CD4-positive, alpha-beta T cell treated with Interleukin-17A for 4 hours (primary cell): ENCODE results near the gene ST6GALNAC3.
"Not testable (repeated sequence)": the region's sequence is repeated elsewhere in the genome, so short reads cannot be mapped to it uniquely, and the experiment has no call there.

Experiments
- DNase-seq: peaks from one replicate; pipeline ENCODE4 v3.0.0-alpha.2; 2020; ENCODE audit warnings: mixed read lengths

The ST6GALNAC3 gene

DNA sequence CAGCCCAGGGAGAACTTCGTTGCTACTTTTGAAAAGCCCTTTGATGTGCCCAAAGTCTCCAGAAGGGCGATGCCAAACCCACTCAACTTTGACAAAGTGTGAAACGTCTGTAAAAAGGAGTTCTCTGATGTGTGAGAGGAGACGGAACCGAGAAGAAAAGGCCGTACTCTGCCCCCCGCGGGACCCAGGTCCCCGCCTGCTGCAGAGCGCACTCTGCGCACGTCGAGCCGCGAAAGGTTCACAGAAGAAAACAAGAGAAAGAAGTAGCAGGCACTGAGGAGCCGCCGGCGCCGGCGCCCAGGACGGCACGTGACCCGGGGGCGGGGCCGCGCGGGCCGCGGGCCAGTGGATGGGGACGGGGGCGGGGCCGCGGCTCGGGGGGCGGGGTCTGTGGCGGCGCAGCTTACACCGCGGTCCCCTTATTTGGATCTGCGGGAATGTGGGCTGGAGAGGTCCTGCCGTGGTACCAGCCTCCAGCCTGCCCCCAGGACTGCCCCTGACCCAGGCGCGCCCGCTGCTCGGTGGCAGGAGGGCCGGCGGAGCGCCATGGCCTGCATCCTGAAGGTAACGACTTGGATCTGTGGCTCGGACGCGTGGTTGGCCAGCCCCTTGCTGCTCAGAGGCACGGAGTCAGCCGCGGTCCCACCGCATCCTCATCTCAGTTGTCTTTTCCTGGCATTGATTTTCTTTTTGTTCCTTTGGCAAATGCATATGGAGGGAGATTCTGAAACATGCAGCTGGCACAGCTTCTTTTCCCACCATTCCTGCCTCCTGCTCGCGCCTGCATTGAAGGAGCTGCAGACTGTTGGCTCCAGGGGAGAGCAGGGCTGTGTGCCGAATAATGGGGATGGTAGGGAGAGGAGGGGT lies at the start of gene ST6GALNAC3:
TSS of gene ST6GALNAC3 (plus strand) at position 426 of the 867 bp plus-strand sequence.
- DNase-seq = peak; percentile 92

DNA sequence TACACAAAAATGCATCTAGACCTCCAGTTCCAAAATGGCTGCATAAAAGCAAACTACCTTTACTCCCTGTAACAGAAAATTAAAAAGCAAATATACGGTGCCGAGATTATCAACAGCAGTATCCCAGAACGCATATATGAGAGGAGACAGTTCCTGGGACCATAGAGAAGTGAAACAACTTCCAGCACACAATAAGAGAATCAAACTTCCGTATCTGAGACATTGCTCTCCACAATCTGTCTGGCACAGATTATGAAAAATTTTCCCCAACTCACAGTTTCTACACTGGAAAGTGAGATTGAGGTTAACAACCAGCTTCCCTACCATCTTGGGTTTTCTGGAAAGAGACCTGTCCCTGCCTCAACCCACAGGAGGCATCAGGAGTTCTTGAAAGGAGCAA lies 47.2 kb upstream of the ST6GALNAC3 start:
- DNase-seq = no peak

DNA sequence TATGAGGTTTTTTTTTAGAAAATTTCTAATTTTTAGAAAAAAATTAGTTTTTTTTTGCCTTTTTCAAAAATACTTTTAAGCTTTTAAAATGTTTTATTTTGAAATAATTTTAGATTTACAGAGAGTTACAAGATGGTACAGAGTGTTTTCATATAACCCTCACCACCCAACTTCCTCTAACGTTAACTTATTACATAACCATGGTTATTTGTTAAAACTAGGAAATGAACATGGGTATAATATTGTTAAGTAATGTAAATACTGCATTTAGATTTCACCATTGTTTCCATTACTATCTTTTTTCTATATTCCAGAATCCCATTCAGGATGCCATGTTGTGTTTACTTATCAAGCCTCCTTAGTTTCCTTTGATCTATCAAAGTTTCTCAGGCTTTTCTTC lies 45.2 kb upstream of the ST6GALNAC3 start:
- DNase-seq = no peak

DNA sequence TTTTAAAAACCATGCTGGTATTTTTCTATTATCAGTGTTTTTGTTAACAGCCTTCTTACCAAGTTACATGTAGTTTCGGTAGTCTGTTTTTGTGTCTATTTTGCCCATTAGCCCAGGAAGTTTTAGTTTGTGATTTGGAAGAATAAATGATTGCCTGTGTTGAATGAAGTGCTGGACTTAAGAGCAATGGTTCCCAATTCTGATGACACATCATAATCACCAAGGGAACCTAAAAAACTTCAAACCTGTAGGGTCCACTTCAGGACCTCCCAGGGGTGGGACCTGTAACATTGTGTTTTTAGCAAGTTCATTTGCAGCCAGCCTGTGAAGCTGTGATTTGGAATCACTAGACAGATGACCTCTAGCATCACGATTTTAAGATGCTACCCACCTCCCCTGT lies 43.0 kb upstream of the ST6GALNAC3 start:
- no peak for DNase-seq

DNA sequence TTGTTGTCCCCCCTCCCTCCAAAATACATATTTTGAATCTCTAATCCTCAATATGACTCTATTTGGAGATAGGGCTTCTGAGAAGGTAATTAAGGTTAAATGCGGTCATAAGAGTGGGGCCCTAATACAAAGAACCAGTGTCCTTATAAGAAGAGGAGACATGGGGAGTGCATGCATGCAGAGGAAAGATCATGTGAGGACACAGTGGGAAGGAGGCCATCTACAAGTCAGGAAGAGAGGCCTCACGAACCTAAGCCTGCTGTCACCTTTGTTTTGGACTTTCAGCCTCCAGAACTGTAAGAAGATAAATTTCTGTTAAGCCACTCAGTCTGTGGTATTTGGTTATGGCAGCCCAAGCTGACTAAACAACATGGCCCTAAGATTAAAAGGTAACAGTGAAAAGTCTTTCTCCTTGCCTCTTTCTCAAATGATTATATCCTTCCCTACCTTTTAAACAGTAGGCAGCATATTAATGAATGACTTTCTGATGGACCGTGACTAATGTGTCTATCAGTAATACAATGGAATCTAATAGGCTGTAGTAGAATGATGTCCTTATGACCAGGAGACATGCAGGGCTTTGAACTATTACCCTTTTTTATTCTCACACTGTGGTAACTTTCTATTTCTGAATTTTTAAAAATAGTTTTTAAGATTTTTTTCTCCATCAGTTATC lies 40.6 kb upstream of the ST6GALNAC3 start:
- DNase-seq = no peak

DNA sequence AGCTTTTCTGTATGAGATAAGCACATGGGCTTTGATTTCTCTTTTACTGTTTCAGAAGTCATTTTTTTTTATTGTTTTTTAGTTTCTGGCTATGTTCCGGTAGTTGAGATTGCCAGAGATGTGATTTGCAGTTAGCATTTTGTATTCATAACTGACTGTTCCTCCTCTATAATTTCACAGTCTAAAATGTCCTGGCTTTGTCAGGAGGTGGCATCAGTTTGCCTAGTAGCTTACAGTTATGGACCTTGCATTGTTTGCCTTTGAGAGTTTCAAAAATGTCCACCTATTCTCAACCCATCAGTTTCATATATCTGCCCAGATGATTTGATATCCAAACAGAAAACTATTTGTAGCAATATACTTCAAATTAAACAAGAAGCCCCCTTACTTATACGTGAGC lies 39.5 kb upstream of the ST6GALNAC3 start:
- DNase-seq = no peak

DNA sequence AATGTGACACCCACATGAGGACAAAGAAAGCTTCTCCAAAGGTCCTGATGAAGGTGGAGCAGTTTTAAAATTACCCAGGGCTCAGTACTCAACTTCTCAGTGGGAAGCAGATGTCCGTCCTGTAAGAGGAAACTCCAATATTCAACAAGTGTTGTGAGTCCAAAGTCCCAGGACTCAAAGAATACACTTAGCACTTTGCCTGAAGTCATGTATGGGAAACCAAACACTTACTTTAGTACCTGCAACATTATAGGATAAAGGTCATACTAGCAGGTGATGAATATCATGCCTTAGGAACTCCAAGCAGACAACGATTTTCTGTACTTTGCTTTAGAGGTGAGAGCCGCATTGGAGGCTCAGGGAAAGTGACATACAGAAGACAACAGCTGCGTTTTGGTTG lies 37.2 kb upstream of the ST6GALNAC3 start:
- DNase-seq = no peak

DNA sequence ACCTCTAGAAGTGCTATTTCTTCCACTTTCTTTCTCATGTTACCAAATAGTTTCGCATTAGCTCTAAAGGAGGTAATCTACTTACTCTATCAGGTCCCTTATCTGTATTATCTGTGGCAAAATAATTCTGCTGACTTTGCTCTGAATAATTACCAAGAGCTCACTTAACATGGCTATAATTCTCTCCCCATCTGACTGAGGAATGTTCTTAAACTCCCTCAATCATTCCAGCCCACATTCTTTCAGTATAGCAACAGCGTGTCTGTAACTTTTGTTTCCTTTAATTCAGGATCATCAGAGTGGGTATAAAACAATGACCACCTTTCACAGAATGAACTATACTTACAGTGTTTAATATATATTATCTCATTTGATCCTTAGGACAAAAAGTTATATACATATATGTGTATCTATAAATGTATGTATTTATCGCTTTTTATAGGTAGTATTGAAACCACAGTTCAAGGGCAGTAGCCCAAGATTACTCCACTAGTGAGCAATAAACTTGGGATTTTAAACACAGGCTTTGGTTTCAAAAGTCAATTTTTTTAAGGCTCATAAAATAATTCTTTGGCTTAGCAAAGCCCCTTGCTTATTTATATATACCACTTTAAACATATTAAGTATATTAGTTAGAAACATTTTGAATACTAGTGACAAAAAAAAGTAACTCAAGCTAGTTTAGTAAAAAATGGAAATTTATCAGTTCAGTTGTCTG lies 36.1 kb upstream of the ST6GALNAC3 start:
- DNase-seq = no peak

DNA sequence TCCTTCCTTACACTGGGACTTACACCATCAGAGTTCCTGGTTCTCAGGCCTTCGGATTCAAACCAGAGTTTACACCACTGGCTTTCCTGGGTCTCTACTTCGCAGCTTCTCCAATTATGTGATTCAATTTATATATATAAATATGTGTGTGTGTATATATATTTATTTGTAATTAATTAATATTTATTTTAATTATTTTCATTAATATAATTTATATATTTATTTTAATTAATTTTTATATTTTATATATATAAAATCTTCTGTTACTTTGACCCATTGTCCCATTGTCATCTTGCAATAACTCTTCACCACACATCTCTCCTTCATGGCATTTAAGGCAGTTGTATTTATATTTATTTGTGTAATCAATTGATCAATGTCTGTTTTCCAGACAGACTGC lies 28.4 kb upstream of the ST6GALNAC3 start:
- DNase-seq = no peak

DNA sequence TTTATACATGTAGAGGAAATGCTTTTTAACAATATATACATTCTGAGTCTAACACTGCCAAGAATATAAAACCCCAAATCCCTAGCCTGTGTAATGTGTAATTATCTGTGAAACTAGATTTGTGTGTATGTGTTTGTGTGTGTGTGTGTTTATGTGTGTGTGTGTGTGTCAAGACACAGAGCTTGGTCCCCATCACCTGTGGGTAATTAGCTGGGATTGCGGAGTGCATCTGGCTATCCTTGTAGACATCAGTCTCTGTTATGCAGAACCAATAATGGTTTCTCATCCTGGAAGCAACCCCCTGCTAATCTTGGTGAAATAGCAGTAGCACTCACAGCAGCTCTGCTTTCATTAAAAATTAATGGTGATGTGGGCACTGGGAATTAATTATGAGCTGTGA lies 26.3 kb upstream of the ST6GALNAC3 start:
- DNase-seq = no peak

DNA sequence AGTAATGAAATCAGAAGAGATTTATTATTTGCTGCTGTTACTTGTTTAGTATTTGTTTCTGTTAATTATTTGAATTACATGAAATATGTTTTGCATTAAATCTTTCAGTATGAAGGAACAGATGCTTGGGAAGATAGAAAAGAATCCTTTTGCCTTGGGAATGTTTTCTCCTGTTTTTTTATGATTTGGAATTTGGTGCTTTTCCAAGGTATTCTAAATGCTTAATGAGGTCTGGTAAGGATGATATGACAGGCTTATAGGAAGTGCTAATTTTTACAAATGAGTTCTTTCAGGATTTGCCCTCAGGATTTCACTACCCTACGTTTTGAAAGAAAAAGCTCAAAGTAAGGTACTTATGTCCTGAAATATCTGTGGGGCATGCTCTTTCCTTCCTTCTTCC lies 25.6 kb upstream of the ST6GALNAC3 start:
- no peak for DNase-seq

DNA sequence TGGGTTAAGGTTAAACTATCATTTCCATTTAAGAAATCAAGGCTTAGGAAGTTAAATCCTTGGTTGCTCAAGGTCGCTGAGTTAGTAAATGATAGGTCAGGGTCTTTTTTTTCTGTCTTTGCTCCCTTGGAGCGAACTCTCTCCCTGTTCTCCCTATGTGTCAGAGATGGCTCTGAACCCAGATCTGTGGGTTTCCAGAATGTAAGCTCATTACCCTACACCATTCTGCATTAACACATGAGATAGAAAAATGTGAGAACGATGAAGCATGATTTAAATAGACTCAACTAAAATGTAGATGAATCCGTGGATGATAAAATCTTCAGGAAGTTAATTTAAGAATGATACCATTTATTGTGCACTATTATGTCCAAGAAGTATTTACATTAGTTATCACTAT lies 25.0 kb upstream of the ST6GALNAC3 start:
- no peak for DNase-seq

DNA sequence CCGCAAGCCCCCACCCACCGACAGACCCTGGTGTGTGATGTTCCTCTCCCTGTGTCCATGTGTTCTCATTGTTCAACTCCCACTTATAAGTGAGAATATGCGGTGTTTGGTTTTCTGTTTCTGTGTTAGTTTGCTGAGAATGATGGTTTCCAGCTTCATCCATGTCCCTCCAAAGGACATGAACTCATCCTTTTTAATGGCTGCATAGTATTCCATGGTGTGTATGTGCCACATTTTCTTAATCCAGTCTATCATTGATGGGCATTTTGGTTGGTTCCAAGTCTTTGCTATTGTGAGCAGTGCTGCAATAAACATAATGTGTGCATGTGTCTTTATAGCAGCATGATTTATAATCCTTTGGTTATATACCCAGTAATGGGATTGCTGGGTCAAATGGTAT lies 24.5 kb upstream of the ST6GALNAC3 start:
- DNase-seq = not testable (repeated sequence)

DNA sequence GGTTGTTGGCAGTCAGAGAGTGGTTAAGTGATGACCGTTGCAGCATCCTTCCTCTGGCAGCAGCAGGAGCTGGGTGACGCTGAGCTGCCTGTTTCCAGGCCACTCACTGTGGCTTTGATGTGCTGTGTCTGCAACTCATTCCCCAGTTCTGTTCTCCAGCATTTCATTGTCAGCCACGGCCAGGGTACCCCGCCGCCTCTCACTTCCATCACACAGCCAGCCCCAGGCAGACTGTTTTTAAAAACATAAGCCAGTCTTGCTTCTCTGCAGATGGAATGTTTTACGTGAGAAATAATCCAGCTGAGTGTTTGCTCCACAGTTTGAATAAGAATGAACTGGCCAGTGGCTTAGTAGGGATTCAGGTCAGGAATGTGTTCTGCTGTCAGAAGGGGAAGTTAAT lies 21.5 kb upstream of the ST6GALNAC3 start:
- DNase-seq = no peak

DNA sequence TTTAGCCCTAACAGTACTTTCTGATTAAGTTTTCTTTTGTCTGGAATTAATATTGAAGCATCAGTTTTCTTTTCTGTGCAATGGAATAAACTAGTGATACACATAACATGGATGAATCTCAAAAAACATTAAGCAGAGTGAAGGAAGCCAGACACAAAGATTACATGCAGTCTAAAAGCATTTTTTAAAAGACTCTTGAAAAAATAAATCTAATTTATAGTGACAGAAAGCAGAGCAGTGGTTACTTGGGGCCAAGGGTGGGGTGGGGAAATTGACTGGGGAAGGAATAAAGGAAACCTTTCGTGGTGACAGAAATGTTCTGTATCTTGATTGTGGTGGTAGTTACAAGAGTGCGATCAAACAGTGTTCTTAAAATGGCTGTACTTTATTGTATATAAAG lies 20.2 kb upstream of the ST6GALNAC3 start:
- DNase-seq = no peak

DNA sequence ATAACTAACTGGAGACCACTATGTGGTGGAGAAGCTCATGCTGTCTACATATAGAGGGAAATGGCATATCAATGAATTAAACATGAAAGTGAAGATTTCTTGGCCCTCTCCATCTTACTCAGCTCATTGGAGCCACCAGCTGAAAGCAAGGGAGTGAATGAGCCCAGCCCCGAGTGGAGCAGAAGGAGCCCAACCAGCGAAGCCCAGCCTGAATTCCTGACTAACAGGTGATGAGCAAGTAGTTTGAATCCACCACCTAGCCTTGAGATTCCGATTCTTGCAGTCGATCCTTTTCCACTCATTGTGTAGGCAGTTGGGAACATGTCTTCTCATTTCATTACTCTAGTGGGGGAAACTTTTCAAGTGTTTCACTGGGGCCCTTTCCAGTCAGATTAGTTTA lies 18.6 kb upstream of the ST6GALNAC3 start:
- DNase-seq = no peak

DNA sequence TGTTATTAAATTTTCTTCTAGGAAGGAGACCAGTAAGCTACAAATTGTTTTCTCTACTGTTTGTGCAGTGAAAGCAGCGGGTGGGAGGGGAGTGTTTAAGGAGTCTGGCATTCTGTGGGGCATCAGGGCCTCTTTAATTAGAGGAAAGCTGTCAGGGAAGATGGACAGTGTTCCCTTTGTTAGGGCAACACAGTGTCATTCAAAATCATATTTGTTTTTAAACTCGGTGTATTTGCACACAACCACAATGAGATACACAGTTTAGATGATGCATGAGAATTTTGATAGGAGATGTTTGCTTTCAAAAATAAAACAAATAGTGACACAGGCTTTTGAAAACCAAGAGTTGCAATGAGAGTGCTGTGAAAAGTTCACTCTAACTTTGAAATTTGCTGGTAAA lies 15.1 kb upstream of the ST6GALNAC3 start:
- DNase-seq = no peak

DNA sequence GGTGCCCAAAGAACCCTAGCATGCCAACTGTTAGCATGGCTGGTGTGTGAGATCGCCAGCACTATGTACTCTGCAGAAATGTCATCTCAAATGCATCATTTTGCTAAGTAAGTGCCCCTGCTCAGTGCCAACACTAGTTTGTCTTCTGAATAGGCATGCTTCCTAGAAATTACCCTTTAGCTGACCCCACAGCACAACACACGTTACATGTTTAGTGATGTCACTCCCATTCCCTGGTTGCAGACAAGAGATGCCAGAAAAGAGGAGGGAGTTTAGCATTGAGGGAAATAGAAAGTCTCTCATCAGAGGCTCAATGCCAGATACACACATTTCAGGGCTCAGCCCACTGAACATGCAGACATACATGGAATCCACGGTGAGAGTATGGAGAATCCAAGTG lies 9.3 kb upstream of the ST6GALNAC3 start:
- DNase-seq = no peak

DNA sequence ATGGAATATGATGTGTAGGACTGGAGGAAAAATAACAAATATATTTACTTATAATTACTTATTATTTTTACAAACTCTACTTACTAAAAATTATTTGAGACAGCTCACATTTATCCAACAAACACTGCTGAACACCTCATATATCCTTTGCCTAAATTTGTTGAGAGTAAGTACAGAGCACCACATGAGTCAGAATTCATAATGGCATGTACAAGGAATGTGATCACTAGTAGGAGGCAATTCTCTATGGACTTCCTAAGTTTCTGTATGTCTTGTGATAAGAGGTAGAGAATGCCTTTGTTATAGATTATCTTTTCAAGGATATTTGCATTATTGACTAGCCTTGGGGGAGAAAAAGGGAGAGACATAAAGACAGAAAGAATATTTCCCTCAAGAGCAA lies 8.2 kb upstream of the ST6GALNAC3 start:
- DNase-seq = no peak

DNA sequence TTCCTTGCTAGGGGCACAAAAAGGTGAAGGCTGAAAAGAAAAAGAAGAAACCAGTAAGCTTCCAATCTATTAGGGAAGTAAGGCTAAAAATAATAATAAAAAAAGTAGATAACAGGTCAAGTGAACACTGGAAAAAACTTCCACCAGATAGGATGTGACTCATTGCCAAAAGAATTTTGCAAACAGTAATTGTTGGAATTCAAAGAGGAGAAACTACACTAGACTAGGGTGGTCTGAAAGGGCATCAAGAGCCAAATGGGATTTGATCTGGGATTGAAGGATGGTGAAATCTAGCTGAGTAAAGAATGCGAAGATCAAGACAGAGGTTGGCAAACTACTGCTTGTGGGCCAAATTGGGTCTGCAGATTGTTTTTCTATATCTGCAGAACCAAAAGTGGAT lies 6.0 kb upstream of the ST6GALNAC3 start:
- no peak for DNase-seq

DNA sequence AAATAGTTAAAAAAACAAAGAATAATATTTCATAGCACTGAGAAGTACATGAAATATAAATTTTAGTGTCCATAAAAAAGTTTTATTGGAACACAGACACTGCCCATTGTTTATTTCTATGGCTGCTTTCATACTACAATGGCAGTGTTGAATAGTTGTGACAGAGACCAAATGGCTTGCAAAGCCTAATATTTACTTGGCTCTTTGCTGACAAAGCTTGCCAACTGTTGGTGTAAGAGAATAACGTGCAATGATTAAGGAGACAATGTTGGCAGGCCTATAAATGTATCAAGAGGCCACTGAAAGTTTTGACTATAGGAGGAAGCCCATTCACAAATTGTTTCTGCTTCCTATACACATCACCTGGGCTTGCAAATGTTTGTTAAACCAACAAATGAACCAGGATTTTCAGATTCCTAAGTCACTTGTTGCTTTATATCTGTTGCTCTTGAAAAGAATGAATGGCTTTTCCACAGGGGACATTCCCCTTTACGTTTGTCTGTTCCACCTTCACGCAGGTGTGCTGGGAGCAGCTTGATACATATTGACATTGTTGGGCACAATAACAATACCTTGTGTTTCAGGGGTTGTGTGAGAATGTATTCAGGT lies 5.5 kb upstream of the ST6GALNAC3 start:
- no peak for DNase-seq

DNA sequence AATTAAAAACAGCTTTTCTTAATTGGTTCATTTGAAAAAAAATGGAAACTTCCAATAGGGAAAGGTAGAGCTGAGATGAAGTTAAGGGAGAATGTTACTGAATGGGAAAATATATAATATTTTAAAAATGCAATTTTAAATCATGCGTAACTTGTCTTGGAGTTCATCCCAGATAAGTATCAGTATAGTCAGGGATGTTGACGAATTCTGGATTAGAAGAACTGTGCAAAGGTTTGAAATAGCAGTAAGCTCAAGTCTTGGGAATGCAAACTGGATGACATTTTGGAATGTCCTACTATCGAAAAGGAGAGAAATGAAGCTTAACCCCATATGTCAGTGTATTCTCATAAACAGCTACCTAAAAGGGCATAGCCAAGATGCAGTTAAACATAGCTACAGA lies 4.0 kb upstream of the ST6GALNAC3 start:
- DNase-seq = no peak

DNA sequence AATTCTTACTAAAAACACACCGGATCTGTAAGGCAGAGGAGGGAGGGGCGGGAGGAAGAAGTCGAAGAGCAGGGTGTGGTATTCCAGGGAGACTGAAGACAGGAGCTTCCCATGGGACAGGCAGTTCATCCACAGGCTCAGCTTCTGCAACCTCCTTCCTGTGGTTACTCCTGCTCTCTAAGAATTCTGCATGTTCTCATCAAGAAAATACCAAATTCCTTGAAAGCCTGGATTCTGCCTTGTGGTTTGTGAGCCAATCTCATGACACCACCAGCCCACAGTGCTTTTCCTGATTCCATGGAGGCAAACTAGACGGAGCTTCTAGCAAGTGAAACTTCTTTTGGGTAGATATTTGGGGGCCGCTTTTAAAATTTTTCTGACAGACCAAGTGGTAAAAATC lies 1.1 kb upstream of the ST6GALNAC3 start:
- DNase-seq = no peak

DNA sequence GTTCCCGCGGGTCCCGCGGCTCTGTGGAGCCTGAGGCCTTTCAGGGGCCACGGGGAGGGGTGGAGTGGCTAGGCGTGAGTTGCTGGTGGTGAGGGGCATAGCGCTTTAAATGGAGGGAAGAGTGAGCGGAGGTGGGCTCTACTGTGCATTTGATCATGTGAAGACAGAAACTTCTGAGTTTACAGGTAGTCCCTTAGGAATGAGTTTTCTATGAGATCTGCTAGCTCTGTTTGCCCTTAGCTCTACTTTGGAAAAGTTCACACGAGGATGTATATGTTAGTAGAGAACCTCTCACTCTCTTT lies 593 bp downstream of the ST6GALNAC3 start:
- DNase-seq = no peak
